NCI-H2227 treated with DMSO at 0.1 percent for 48 hours (cell line): ENCODE measurements around the gene THSD4.
A peak's percentile ranks its signal among the peaks of the same experiment; 100 is the strongest.

Experiments used
- DNase-seq: peaks from one replicate; lab custom pipeline; 2025; lab: John Stamatoyannopoulos, UW

The THSD4 gene

GRCh38 chr15:71114887-71115566 lies at the start of gene THSD4:
THSD4 (plus strand) TSS chr15:71115471.
- peak; percentile 52 for DNase-seq

- no peak for DNase-seq
Measured at GRCh38 chr15:71066983-71067382, 48.3 kb upstream of the THSD4 start.

GRCh38 chr15:71069693-71070092 lies 45.6 kb upstream of the THSD4 start:
- DNase-seq, result no peak

- DNase-seq, result no peak
Measured at GRCh38 chr15:71071529-71071928, 43.7 kb upstream of the THSD4 start.

GRCh38 chr15:71072423-71072822 lies 42.8 kb upstream of the THSD4 start:
- no peak for DNase-seq

GRCh38 chr15:71078506-71079207 lies 36.6 kb upstream of the THSD4 start:
- no peak for DNase-seq

GRCh38 chr15:71079208-71080044 lies 35.8 kb upstream of the THSD4 start:
- no peak for DNase-seq

GRCh38 chr15:71080166-71080565 lies 35.1 kb upstream of the THSD4 start:
- no peak for DNase-seq

GRCh38 chr15:71080705-71081104 lies 34.6 kb upstream of the THSD4 start:
- no peak for DNase-seq

GRCh38 chr15:71082803-71083202 lies 32.5 kb upstream of the THSD4 start:
- no peak for DNase-seq

GRCh38 chr15:71083349-71083748 lies 31.9 kb upstream of the THSD4 start:
- no peak for DNase-seq

GRCh38 chr15:71084264-71084663 lies 31.0 kb upstream of the THSD4 start:
- DNase-seq, result no peak

- DNase-seq, result peak; percentile 6
Measured at GRCh38 chr15:71085809-71086208, 29.5 kb upstream of the THSD4 start.

GRCh38 chr15:71088155-71088554 lies 27.1 kb upstream of the THSD4 start:
- no peak for DNase-seq

- DNase-seq, result no peak
Measured at GRCh38 chr15:71088683-71089082, 26.6 kb upstream of the THSD4 start.

GRCh38 chr15:71089801-71090200 lies 25.5 kb upstream of the THSD4 start:
- no peak for DNase-seq

- DNase-seq, result no peak
Measured at GRCh38 chr15:71091601-71092000, 23.7 kb upstream of the THSD4 start.

GRCh38 chr15:71092056-71092600 lies 23.1 kb upstream of the THSD4 start:
- DNase-seq, result no peak

GRCh38 chr15:71093054-71094024 lies 21.9 kb upstream of the THSD4 start:
- DNase-seq, result no peak

- no peak for DNase-seq
Measured at GRCh38 chr15:71094137-71094536, 21.1 kb upstream of the THSD4 start.

GRCh38 chr15:71096676-71097075 lies 18.6 kb upstream of the THSD4 start:
- DNase-seq, result no peak
